Measurements from ENCODE around the gene TRAPPC10. TPM values are rescaled to one million over a fixed set of nuclear protein-coding genes. Genes with fewer than 3 reads are reported as not detected.

TRAPPC10 gene
- total RNA-seq, 4 donors from 2014 or later: 27.7 to 53.8 (median 38.4) TPM

GRCh38 chr21:43979654-43980053 is 32.5 kb upstream of the TRAPPC10 start:
- Histone ChIP-seq H3K4me3 (no peak overlapping the region), H3K36me3 (peaks cover 4 to 70% (median 9%) of the 10 kb centered on the region in 3 donors), H3K27me3 (no peaks in the 10 kb centered on the region), H3K4me1 (peaks cover 0 to 11% (median 0%) of the 10 kb centered on the region in 4 donors), H3K9me3 (no peaks in the 10 kb centered on the region), H3K27ac (no peak overlapping the region)
- no peak for DNase-seq (ENCODE audit: low spot score in 2 of 2)
- 75 to 78% methylated on average over 7 of the region's 7 CpGs for WGBS, 2 donors
- TF ChIP-seq CTCF (IDR thresholded peaks at IDR 0.05) (peak in 3 of 5 experiments; percentile 11 to 34 (median 20)), EP300 (IDR thresholded peaks at IDR 0.05) (no peak), POLR2A (IDR thresholded peaks at IDR 0.05) (no peak)

- H3K4me3 ChIP-seq: no peak overlapping the region
- 70 to 72% methylated on average over 14 to 22 of the region's 26 CpGs for WGBS, 2 donors
- H3K27ac ChIP-seq: no peak overlapping the region
Observed at GRCh38 chr21:43981151-43981870, 30.8 kb upstream of the TRAPPC10 start.

GRCh38 chr21:43981871-43982210 is 30.3 kb upstream of the TRAPPC10 start:
- WGBS, 2 donors: 59 to 81% methylated on average over 4 to 11 of the region's 13 CpGs
- H3K36me3 ChIP-seq: peaks cover 4 to 70% (median 9%) of the 10 kb centered on the region in 3 donors
- no peak for TF ChIP-seq EP300 (IDR thresholded peaks at IDR 0.05)
- no peak for TF ChIP-seq CTCF (IDR thresholded peaks at IDR 0.05)
- no peak for TF ChIP-seq POLR2A (IDR thresholded peaks at IDR 0.05)

More at GRCh38 chr21:43981151-43981870, 30.8 kb upstream of the TRAPPC10 start:
- no peaks in the 10 kb centered on the region for H3K27me3 ChIP-seq
- peaks cover 0 to 12% (median 3%) of the 10 kb centered on the region in 4 donors for H3K4me1 ChIP-seq
- no peak for DNase-seq (ENCODE audit: low spot score in 2 of 2)
- peaks cover 4 to 70% (median 9%) of the 10 kb centered on the region in 3 donors for H3K36me3 ChIP-seq
- H3K9me3 ChIP-seq: no peaks in the 10 kb centered on the region
- TF ChIP-seq CTCF (IDR thresholded peaks at IDR 0.05) (no peak), EP300 (IDR thresholded peaks at IDR 0.05) (no peak), POLR2A (IDR thresholded peaks at IDR 0.05) (no peak)

GRCh38 chr21:43982489-43983078 is 29.5 kb upstream of the TRAPPC10 start:
- TF ChIP-seq EP300 (IDR thresholded peaks at IDR 0.05) (no peak), POLR2A (IDR thresholded peaks at IDR 0.05) (no peak), CTCF (IDR thresholded peaks at IDR 0.05) (no peak)
- Histone ChIP-seq H3K36me3 (peaks cover 4 to 64% (median 9%) of the 10 kb centered on the region in 3 donors), H3K27ac (no peak overlapping the region), H3K9me3 (no peaks in the 10 kb centered on the region), H3K27me3 (no peaks in the 10 kb centered on the region), H3K4me1 (peaks cover 0 to 25% (median 3%) of the 10 kb centered on the region in 4 donors), H3K4me3 (no peak overlapping the region)
- WGBS, 2 donors: 92 to 93% methylated on average over 31 to 32 of the region's 32 CpGs
- no peak for DNase-seq (ENCODE audit: low spot score in 2 of 2)

More at GRCh38 chr21:43981871-43982210, 30.3 kb upstream of the TRAPPC10 start:
- no peak for DNase-seq (ENCODE audit: low spot score in 2 of 2)
- Histone ChIP-seq H3K9me3 (no peaks in the 10 kb centered on the region), H3K4me3 (no peak overlapping the region), H3K27ac (no peak overlapping the region), H3K27me3 (no peaks in the 10 kb centered on the region), H3K4me1 (peaks cover 0 to 17% (median 3%) of the 10 kb centered on the region in 4 donors)

- Histone ChIP-seq H3K4me3 (no peak overlapping the region), H3K27me3 (no peaks in the 10 kb centered on the region), H3K36me3 (peaks cover 3 to 56% (median 9%) of the 10 kb centered on the region in 3 donors), H3K27ac (no peak overlapping the region), H3K4me1 (peaks cover 0 to 26% (median 3%) of the 10 kb centered on the region in 4 donors), H3K9me3 (no peaks in the 10 kb centered on the region)
- 85 to 88% methylated on average over 17 of the region's 17 CpGs for WGBS, 2 donors
- TF ChIP-seq EP300 (IDR thresholded peaks at IDR 0.05) (no peak), POLR2A (IDR thresholded peaks at IDR 0.05) (no peak), CTCF (IDR thresholded peaks at IDR 0.05) (no peak)
- DNase-seq (ENCODE audit: low spot score in 2 of 2): no peak
Observed at GRCh38 chr21:43983390-43983789, 28.7 kb upstream of the TRAPPC10 start.
